Activated T-helper 17 cell treated with anti-CD3 and anti-CD28 coated beads, Interleukin-2, amount 50 U/mL, for 72 hours (primary cell): ENCODE measurements around the gene MRPL14. TPM values are rescaled to one million over a fixed set of nuclear protein-coding genes. Genes with fewer than 3 reads are reported as not detected.

Experiments used
- ATAC-seq: fragments of 150-1000 bp; cut with Tn5 transposase; replicated peaks from 2 replicates; pipeline ENCODE4 v1.10.0; 2021; ENCODE audit warnings: mild to moderate bottlenecking, moderate library complexity
- H3K27ac Mint-ChIP-seq: one replicate; pipeline ENCODE4 v1.8.0; 2022; ENCODE audit warnings: mixed read lengths
- H3K27me3 Mint-ChIP-seq: one replicate; pipeline ENCODE4 v1.8.0; 2022; ENCODE audit warnings: mixed read lengths
- H3K36me3 Mint-ChIP-seq: one replicate; pipeline ENCODE4 v1.8.0; 2022; ENCODE audit warnings: low read depth, mild to moderate bottlenecking, mixed read lengths
- H3K4me1 Mint-ChIP-seq: one replicate; pipeline ENCODE4 v1.8.0; 2022; ENCODE audit warnings: mixed read lengths
- H3K4me3 Mint-ChIP-seq: one replicate; pipeline ENCODE4 v1.8.0; 2022; ENCODE audit warnings: mild to moderate bottlenecking, mixed read lengths
- H3K9me3 Mint-ChIP-seq: one replicate; pipeline ENCODE4 v1.8.0; 2022; ENCODE audit warnings: mixed read lengths
- total RNA-seq, 2 donors: library from RNA; stranded (reverse); gene quantifications; one replicate each; pipeline ENCODE4 v1.2.3, GENCODE V29; 2022

Gene MRPL14
- total RNA-seq, 2 donors from 2014 or later, result 29.3 to 54.0 TPM

GRCh38 chr6:44139351-44139743 is 12.1 kb upstream of the MRPL14 start:
- H3K4me3 Mint-ChIP-seq, result no peak overlapping the region
- no peaks in the 10 kb centered on the region for H3K27me3 Mint-ChIP-seq
- no peak for ATAC-seq
- peaks cover 60% of the 10 kb centered on the region for H3K36me3 Mint-ChIP-seq
- no peaks in the 10 kb centered on the region for H3K9me3 Mint-ChIP-seq
- peak overlapping the region; percentile 29 for H3K27ac Mint-ChIP-seq
- no peaks in the 10 kb centered on the region for H3K4me1 Mint-ChIP-seq

- no peak for ATAC-seq
- Mint-ChIP-seq H3K27me3 (no peaks in the 10 kb centered on the region), H3K9me3 (no peaks in the 10 kb centered on the region), H3K27ac (no peak overlapping the region), H3K4me1 (no peaks in the 10 kb centered on the region), H3K4me3 (no peak overlapping the region), H3K36me3 (peaks cover 55% of the 10 kb centered on the region)
Measured at GRCh38 chr6:44138717-44139350, 11.6 kb upstream of the MRPL14 start.

GRCh38 chr6:44135875-44136274 is 8.6 kb upstream of the MRPL14 start:
- no peak for ATAC-seq
- Mint-ChIP-seq H3K27ac (no peak overlapping the region), H3K4me3 (no peak overlapping the region), H3K9me3 (no peaks in the 10 kb centered on the region), H3K27me3 (no peaks in the 10 kb centered on the region), H3K36me3 (peaks cover 31% of the 10 kb centered on the region), H3K4me1 (no peaks in the 10 kb centered on the region)

GRCh38 chr6:44135173-44135758 is 8.0 kb upstream of the MRPL14 start:
- Mint-ChIP-seq H3K36me3 (peaks cover 25% of the 10 kb centered on the region), H3K27me3 (no peaks in the 10 kb centered on the region), H3K9me3 (no peaks in the 10 kb centered on the region), H3K4me3 (no peak overlapping the region), H3K27ac (peak overlapping the region; percentile 52), H3K4me1 (no peaks in the 10 kb centered on the region)
- ATAC-seq, result no peak

GRCh38 chr6:44133981-44134711 is 6.9 kb upstream of the MRPL14 start:
- Mint-ChIP-seq H3K27me3 (no peaks in the 10 kb centered on the region), H3K4me3 (no peak overlapping the region), H3K4me1 (no peaks in the 10 kb centered on the region), H3K9me3 (no peaks in the 10 kb centered on the region), H3K27ac (no peak overlapping the region), H3K36me3 (peaks cover 16% of the 10 kb centered on the region)
- ATAC-seq, result no peak

- ATAC-seq, result no peak
- no peaks in the 10 kb centered on the region for H3K4me1 Mint-ChIP-seq
Measured at GRCh38 chr6:44133003-44133931, 6.0 kb upstream of the MRPL14 start.

GRCh38 chr6:44132476-44132875 is 5.2 kb upstream of the MRPL14 start:
- Mint-ChIP-seq H3K36me3 (peaks cover 16% of the 10 kb centered on the region), H3K4me1 (no peaks in the 10 kb centered on the region), H3K4me3 (no peak overlapping the region), H3K27ac (no peak overlapping the region), H3K9me3 (no peaks in the 10 kb centered on the region), H3K27me3 (no peaks in the 10 kb centered on the region)
- no peak for ATAC-seq

More at GRCh38 chr6:44133003-44133931, 6.0 kb upstream of the MRPL14 start:
- H3K4me3 Mint-ChIP-seq, result no peak overlapping the region
- no peaks in the 10 kb centered on the region for H3K27me3 Mint-ChIP-seq
- H3K36me3 Mint-ChIP-seq, result peaks cover 16% of the 10 kb centered on the region
- H3K27ac Mint-ChIP-seq, result no peak overlapping the region
- no peaks in the 10 kb centered on the region for H3K9me3 Mint-ChIP-seq

- H3K27me3 Mint-ChIP-seq, result no peaks in the 10 kb centered on the region
Measured at GRCh38 chr6:44131892-44132291, 4.6 kb upstream of the MRPL14 start.

GRCh38 chr6:44129841-44130322 is 2.6 kb upstream of the MRPL14 start:
- H3K9me3 Mint-ChIP-seq, result no peaks in the 10 kb centered on the region
- H3K27ac Mint-ChIP-seq, result no peak overlapping the region
- H3K36me3 Mint-ChIP-seq, result peaks cover 19% of the 10 kb centered on the region
- ATAC-seq, result no peak
- no peaks in the 10 kb centered on the region for H3K27me3 Mint-ChIP-seq
- H3K4me1 Mint-ChIP-seq, result peaks cover 13% of the 10 kb centered on the region
- peak overlapping the region; percentile 88 for H3K4me3 Mint-ChIP-seq

More at GRCh38 chr6:44131892-44132291, 4.6 kb upstream of the MRPL14 start:
- ATAC-seq, result no peak
- Mint-ChIP-seq H3K36me3 (peaks cover 12% of the 10 kb centered on the region), H3K27ac (no peak overlapping the region), H3K4me3 (no peak overlapping the region), H3K4me1 (no peaks in the 10 kb centered on the region), H3K9me3 (no peaks in the 10 kb centered on the region)

- Mint-ChIP-seq H3K4me1 (peaks cover 29% of the 10 kb centered on the region), H3K27me3 (no peaks in the 10 kb centered on the region), H3K4me3 (peak overlapping the region; percentile 88), H3K9me3 (no peaks in the 10 kb centered on the region), H3K27ac (peak overlapping the region; percentile 41), H3K36me3 (peaks cover 29% of the 10 kb centered on the region)
- no peak for ATAC-seq
Measured at GRCh38 chr6:44128020-44128917, 1.0 kb upstream of the MRPL14 start.

GRCh38 chr6:44126320-44127149 is 717 bp downstream of the MRPL14 start:
- Mint-ChIP-seq H3K4me1 (peaks cover 40% of the 10 kb centered on the region), H3K27me3 (no peaks in the 10 kb centered on the region), H3K36me3 (peaks cover 29% of the 10 kb centered on the region), H3K27ac (peak overlapping the region; percentile 95), H3K4me3 (peak overlapping the region; percentile 88), H3K9me3 (no peaks in the 10 kb centered on the region)
- ATAC-seq, result peak; percentile 90

- Mint-ChIP-seq H3K4me3 (peak overlapping the region; percentile 31), H3K27me3 (no peaks in the 10 kb centered on the region), H3K9me3 (no peaks in the 10 kb centered on the region), H3K27ac (no peak overlapping the region), H3K36me3 (peaks cover 39% of the 10 kb centered on the region), H3K4me1 (peaks cover 56% of the 10 kb centered on the region)
- no peak for ATAC-seq
Measured at GRCh38 chr6:44123544-44123943, 3.7 kb downstream of the MRPL14 start.

- Mint-ChIP-seq H3K9me3 (no peaks in the 10 kb centered on the region), H3K27me3 (no peaks in the 10 kb centered on the region), H3K27ac (peak overlapping the region; percentile 9), H3K36me3 (peaks cover 43% of the 10 kb centered on the region), H3K4me3 (peak overlapping the region; percentile 31), H3K4me1 (peaks cover 59% of the 10 kb centered on the region)
- ATAC-seq, result no peak
Measured at GRCh38 chr6:44122801-44123200, 4.5 kb downstream of the MRPL14 start.
